ENCODE measurements around the gene CNIH3. TPM values are rescaled to one million over a fixed set of nuclear protein-coding genes. Genes with fewer than 3 reads are reported as not detected.
"Not testable (repeated sequence)": the region's sequence is repeated elsewhere in the genome, so short reads cannot be mapped to it uniquely, and the experiment has no call there.

Gene CNIH3
- total and polyA plus RNA-seq, 8 donors, result 0.45 to 18.7 (median 3.1) TPM; not detected in 1

DNA sequence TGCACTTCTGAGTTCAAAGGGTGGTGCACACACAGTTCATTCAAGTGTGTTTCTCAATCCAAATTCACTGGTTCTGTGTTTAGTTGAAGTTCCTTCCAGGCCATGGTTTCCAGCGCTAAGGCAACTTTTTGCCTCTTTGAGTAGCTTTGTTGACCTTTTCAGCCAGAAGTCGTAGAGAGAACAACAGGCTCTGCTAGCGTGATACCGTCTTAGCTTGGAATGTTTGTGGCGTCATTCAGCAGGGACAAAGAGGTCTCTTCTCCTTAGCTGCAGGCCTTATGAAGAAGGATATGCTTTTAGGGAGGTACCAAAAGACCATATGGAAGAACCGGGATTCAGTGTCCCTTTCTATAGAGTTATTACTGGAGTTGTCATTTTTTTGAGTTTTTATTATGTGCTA is 65.7 kb downstream of the CNIH3 start:
- Histone ChIP-seq H3K27ac (no peak overlapping the region), H3K4me1 (no peaks in the 10 kb centered on the region), H3K9me3 (no peaks in the 10 kb centered on the region), H3K36me3 (no peaks in the 10 kb centered on the region), H3K27me3 (no peaks in the 10 kb centered on the region), H3K4me3 (no peak overlapping the region)
- TF ChIP-seq POLR2AphosphoS5 (IDR thresholded peaks at IDR 0.05) (no peak), EP300 (IDR thresholded peaks at IDR 0.05) (no peak), POLR2A (IDR thresholded peaks at IDR 0.05) (no peak)
- TF ChIP-seq, protein P1, sequence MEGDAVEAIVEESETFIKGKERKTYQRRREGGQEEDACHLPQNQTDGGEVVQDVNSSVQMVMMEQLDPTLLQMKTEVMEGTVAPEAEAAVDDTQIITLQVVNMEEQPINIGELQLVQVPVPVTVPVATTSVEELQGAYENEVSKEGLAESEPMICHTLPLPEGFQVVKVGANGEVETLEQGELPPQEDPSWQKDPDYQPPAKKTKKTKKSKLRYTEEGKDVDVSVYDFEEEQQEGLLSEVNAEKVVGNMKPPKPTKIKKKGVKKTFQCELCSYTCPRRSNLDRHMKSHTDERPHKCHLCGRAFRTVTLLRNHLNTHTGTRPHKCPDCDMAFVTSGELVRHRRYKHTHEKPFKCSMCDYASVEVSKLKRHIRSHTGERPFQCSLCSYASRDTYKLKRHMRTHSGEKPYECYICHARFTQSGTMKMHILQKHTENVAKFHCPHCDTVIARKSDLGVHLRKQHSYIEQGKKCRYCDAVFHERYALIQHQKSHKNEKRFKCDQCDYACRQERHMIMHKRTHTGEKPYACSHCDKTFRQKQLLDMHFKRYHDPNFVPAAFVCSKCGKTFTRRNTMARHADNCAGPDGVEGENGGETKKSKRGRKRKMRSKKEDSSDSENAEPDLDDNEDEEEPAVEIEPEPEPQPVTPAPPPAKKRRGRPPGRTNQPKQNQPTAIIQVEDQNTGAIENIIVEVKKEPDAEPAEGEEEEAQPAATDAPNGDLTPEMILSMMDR (IDR thresholded peaks at IDR 0.05), result no peak
- intact Hi-C loops (cut with DNase I; ENCODE audit: low total_unique reads), result no loop called here
- no peak for DNase-seq
- 67 to 76% (median 69%) methylated on average over 6 of the region's 6 CpGs for WGBS, 5 donors

GRCh38 chr1:224683936-224684335 is 67.8 kb downstream of the CNIH3 start:
- Histone ChIP-seq H3K4me1 (no peaks in the 10 kb centered on the region), H3K27ac (no peak overlapping the region), H3K4me3 (no peak overlapping the region), H3K9me3 (no peaks in the 10 kb centered on the region), H3K36me3 (no peaks in the 10 kb centered on the region), H3K27me3 (no peaks in the 10 kb centered on the region)
- TF ChIP-seq POLR2AphosphoS5 (IDR thresholded peaks at IDR 0.05) (no peak), EP300 (IDR thresholded peaks at IDR 0.05) (no peak), POLR2A (IDR thresholded peaks at IDR 0.05) (no peak)
- TF ChIP-seq, protein P1 (IDR thresholded peaks at IDR 0.05), result no peak
- DNase-seq, result no peak
- intact Hi-C loops (cut with DNase I; ENCODE audit: low total_unique reads), result no loop called here
- 83 to 91% (median 86%) methylated on average over 8 of the region's 8 CpGs for WGBS, 5 donors

- Histone ChIP-seq H3K4me3 (no peak overlapping the region), H3K27me3 (no peaks in the 10 kb centered on the region), H3K36me3 (no peaks in the 10 kb centered on the region), H3K9me3 (no peaks in the 10 kb centered on the region), H3K4me1 (no peaks in the 10 kb centered on the region), H3K27ac (no peak overlapping the region)
- WGBS, 5 donors, result 33 to 60% (median 41%) methylated on average over 1 to 7 of the region's 7 CpGs
- DNase-seq, result no peak
- TF ChIP-seq, protein P1 (IDR thresholded peaks at IDR 0.05), result no peak
- TF ChIP-seq EP300 (IDR thresholded peaks at IDR 0.05), result no peak
- TF ChIP-seq POLR2A (IDR thresholded peaks at IDR 0.05), result no peak
- TF ChIP-seq POLR2AphosphoS5 (IDR thresholded peaks at IDR 0.05), result no peak
- intact Hi-C loops (cut with DNase I; ENCODE audit: low total_unique reads), result no loop called here
These were observed 68.9 kb downstream of the CNIH3 start for GRCh38 chr1:224684979-224685425.

- DNase-seq; H3K27ac ChIP-seq; intact Hi-C loops (cut with DNase I; ENCODE audit: low total_unique reads); H3K4me3 ChIP-seq; H3K4me1 ChIP-seq; H3K9me3 ChIP-seq; H3K27me3 ChIP-seq; H3K36me3 ChIP-seq: not testable (repeated sequence)
- 76 to 89% (median 84%) methylated on average over 2 to 3 of the region's 3 CpGs for WGBS, 5 donors
These were observed 70.0 kb downstream of the CNIH3 start for GRCh38 chr1:224686140-224686539.

DNA sequence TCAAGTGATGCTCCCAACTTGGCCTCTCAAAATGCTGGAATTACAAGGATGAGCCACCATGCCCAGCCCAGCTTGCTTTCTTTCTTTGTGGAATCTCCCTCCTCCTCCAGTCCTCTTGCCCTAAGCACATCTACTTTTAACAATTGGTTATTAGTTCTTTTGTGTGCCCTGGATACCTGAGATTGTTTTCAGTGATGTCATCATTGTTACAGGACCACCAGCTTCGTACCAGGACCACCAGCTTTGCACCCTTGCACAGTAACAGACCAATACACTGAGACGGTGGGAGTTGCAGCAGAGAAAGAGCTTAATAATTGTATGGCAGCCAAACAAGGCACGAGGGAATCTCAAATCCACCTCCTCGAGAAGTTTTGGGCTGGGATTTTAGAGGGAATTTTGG is 71.3 kb downstream of the CNIH3 start:
- H3K27ac ChIP-seq, result no peak overlapping the region
- WGBS, 5 donors, result 69 to 89% (median 75%) methylated on average over 4 of the region's 4 CpGs
- intact Hi-C loops (cut with DNase I; ENCODE audit: low total_unique reads), result no loop called here
- H3K36me3 ChIP-seq, result no peaks in the 10 kb centered on the region
- no peak overlapping the region for H3K4me3 ChIP-seq
- TF ChIP-seq EP300 (IDR thresholded peaks at IDR 0.05) (no peak), POLR2A (IDR thresholded peaks at IDR 0.05) (no peak), POLR2AphosphoS5 (IDR thresholded peaks at IDR 0.05) (no peak)
- TF ChIP-seq, protein P1 (IDR thresholded peaks at IDR 0.05), result no peak
- DNase-seq, result no peak
- H3K4me1 ChIP-seq, result no peaks in the 10 kb centered on the region
- no peaks in the 10 kb centered on the region for H3K27me3 ChIP-seq
- no peaks in the 10 kb centered on the region for H3K9me3 ChIP-seq
